ENCODE measurements around the gene ELFN2.

ELFN2 gene

DNA sequence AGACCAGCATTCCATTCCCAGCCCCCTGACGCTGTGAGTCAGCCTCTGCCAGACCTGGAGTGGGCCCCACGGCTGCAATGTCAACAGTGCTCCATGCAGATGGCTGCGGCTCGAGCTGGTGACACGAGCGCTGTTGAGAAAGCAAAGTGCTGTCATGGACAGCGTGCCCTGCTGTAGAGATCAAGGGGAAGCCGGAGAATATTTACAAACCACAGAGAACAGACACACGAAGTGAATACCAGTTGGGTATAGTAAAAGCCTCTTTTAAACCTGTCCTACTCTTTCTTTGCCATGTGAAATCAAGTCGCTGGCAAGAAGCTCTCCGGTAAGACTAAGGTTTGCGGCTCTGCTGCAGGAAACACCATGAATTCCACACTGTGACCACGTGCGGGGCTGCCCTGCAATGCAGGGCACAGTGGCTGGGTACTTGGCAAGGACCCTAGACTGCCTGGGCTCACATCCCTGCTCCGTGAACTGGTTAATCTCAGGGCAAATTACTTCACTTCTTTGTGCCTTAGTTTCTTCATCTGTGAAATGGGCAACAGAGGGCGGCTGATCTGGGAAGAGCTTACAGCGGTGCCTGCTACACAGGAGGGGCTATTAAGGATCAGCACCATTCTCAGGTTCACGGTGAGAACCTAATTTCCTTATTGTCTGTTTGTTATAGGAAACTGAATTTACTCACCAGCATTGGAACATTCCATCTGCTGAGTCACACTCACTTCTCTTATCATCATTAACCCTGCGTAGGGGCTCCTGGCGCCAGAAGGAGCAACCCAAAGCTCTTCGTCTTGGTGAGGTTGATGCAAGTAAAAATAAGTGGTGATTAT is 27.8 kb upstream of the ELFN2 start:
- DNase-seq (ENCODE audit: low read depth, low spot score): no peak

DNA sequence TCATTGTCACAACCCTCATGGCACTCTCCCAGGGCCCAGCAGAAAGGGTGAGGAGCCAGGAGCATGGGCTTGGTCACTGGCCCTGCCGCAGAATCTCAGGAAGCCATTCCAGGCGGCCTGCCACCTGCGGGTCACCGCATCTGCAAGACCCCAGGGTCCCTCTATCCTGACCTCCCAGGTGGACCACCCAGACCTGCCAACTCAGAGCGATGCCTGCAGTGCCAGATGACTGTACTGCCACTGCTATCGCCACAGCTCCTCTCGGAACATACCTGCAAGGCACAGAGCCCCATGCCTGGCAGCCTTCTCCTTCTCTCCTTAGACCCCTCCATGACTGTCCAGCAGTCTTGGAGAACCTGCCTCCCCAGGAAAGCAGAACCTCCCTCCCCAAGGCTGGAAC is 26.4 kb upstream of the ELFN2 start:
- no peak for DNase-seq (ENCODE audit: low read depth, low spot score)

DNA sequence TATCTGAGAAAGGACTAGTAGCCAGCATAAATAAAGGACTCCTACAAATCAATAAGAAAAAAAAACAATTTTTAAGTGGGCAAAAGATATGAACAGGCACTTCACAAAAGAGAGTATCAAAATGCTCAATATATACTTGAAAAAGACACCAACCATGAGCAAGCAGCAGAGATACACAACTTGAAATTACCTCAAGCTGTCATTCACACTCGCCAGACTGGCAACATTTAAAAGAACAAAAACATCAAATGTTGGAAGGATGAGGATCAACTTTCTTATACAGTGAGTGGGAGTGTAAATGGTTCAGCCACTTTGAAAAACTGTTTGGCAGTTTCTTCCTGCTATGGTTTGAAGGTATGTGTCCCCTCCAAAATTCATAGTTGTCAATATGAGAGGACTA is 23.9 kb upstream of the ELFN2 start:
- no peak for DNase-seq (ENCODE audit: low read depth, low spot score)

DNA sequence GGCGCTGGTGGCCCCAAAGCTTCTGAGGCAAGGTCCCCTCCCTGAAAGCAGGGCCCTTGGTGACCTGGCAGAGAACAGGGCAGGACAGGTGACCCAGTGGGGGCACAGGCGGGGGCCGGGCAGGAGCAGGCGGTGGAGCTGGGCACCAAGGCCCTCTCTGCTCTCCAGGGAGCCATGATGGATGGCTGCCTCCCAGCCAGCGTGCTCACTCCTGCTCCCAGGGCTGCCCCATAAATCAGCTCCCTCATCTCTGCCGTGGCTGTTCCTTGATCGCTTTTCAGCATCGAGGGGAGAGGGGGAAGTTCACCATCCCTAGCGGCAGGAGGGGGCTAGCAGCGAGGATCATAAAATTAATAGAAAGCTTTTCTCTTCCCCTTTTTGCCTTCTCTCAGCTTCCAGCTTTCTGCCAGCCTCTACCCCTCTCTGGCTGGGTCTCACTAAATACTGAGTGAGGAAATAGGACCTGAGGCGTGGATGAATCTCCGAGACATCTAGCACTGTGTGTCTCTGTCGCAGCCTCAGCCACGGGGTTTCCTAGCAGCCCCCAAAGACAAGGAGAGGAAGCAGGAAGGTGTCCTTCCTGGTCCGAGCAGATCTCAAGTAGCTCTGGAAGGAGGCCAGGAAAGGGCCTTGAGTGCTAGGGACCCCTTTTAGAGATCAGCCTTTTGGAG is 22.2 kb upstream of the ELFN2 start:
- DNase-seq (ENCODE audit: low read depth, low spot score): no peak

DNA sequence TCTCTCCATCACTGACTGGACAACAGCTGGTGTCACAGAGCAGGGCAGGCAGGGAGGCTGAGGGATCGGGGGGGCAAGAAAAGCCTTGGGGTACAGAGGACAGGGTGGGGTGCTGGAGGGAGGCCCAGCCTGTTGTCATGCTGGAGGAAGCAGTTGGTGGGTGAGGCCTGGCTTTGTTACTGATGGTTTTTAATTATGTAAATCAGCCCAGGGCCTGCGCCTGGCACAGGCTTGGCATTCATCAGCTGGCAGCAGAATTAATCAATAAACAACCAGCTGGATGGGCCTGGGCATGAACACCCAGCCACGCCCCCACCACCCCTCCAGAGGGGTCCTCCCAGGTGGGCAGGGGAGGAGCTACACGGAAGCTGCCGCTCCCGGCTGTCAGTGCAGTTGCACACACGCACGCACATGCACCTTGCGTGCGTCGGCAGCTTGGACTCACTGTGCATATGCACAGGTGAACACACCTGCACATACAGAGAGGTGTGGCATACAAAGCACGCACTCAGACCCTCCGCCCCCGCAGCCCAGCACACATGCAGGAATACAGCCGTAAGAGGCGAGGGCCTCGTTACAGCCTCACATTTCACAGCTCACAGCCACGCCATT is 21.3 kb upstream of the ELFN2 start:
- no peak for DNase-seq (ENCODE audit: low read depth, low spot score)

DNA sequence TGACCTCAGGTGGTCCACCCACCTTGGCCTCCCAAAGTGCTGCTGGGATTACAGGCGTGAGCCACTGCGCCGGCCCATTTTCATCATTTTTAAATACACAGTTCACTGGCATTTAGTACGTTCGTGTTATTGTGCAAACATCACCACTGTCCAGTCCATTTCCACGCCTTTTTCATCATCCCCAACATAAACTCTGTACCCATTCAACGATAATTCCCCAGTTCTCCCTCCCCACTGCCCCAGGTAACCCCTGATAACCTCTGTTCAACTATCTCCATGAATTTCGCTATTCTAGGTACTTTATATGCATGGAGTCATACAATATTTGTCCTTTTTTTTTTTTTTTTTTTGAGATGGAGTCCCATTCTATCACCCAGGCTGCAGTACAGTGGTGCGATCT is 18.2 kb upstream of the ELFN2 start:
- no peak for DNase-seq (ENCODE audit: low read depth, low spot score)

DNA sequence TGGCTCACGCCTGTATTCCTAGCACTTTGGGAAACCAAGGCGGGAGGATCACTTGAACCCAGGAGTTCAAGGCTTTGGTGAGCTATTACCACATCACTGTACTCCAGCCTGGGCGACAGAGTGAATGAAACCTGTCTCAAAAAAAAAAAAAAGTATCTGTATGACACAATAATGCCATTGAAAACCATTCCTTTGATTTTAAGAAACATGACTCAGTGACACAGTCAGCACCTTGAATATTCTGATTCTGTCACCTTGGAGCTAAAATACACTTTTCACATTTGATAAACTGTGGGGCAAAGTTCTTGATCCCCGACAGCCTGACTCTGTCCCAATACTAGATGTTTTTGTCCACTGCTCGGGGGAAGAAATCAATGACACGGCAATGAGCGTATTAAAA is 16.7 kb upstream of the ELFN2 start:
- DNase-seq (ENCODE audit: low read depth, low spot score): no peak

DNA sequence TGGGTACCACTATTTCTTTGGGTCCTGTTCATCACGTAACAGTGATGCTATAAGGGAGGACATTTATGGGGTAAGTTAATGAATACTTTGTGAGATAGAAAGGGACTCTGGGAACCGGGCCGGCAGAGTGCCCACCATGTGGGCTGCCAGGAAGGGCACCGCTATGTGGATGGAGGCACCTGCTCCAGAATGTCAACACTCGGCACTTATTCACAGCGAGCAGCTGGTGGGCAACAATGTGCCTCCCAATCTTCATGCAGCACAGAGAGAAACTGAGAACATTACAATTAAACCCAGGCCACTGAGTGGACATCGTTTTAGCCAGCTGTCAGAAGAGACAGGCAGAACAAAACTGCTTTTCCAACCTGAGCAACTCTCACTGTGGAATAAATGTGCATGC is 15.8 kb upstream of the ELFN2 start:
- no peak for DNase-seq (ENCODE audit: low read depth, low spot score)

DNA sequence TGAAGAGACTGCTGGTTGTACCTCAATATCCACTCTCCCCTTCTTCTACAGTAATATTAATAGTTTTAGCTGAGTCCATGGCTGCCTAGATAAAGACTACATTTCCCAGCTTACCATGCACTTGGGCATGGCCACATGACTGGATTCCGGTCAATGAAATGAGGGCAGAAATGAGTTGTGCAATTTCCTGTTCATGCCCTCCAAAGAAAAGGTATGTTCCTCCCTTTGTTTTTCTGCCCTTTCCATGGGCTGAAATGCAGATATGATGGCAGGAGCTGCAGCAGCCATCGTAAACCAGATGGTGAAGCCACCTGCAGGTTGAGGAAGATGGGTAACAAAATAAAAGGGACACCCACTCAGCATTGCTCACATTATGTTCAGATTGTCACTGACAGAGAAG is 15.3 kb upstream of the ELFN2 start:
- DNase-seq (ENCODE audit: low read depth, low spot score): no peak

DNA sequence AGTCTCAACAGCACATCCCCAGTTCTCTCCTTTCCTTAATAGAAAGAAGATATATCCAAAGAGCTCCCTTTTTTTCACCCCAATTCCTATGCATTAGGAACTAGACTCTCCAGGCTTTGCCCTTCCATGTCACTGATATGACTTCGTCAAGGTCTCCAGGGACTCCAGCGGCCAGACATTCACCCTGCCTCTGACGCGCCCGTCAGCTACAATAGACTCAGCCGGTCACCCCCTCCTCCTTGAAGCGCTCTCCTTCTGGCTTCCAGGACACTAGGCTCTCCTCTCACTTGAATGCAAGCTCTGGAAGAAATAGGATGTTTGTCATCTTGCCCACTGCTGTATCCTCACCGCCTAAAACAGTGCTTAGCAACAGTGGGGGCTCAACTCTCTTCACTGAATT is 14.9 kb upstream of the ELFN2 start:
- DNase-seq (ENCODE audit: low read depth, low spot score): no peak

DNA sequence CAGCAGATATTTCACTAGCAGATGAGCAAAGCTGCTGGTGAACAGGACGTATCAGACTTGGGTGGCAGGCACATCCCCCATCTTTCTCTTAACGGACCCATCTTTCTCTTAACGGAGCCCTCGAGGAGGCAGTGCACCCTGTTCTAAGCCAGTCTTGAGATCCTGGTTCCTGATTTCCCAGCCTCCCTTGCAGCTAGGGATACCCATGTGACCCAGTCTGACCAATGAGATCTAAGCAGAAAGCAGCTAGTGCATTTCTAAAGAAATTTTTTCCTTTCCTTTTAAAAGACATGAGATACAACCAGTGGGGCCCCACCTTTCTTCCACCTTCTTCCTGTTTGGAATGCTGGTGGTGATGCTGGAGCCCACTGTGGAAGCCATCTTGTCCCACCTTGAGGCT is 13.6 kb upstream of the ELFN2 start:
- DNase-seq (ENCODE audit: low read depth, low spot score): no peak

DNA sequence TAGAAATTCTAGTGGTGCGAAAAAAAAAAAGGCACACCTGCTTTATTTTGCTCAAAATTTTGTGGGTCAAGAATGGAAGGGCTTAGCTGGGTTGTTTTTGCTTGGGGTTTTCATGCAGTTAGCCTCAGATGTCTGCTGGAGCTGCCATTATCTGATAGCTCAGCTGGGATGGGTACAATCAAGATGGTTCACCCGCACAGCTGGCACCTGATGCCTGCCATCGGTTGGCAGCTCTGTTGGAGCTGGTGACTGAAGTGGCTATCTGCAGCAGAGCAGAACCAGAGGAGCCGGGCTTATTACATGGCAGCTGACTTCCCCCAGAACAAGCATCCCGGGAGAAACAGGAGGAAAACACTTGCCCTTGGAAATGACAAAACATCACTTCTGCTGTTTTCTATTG is 12.1 kb upstream of the ELFN2 start:
- DNase-seq (ENCODE audit: low read depth, low spot score): no peak

DNA sequence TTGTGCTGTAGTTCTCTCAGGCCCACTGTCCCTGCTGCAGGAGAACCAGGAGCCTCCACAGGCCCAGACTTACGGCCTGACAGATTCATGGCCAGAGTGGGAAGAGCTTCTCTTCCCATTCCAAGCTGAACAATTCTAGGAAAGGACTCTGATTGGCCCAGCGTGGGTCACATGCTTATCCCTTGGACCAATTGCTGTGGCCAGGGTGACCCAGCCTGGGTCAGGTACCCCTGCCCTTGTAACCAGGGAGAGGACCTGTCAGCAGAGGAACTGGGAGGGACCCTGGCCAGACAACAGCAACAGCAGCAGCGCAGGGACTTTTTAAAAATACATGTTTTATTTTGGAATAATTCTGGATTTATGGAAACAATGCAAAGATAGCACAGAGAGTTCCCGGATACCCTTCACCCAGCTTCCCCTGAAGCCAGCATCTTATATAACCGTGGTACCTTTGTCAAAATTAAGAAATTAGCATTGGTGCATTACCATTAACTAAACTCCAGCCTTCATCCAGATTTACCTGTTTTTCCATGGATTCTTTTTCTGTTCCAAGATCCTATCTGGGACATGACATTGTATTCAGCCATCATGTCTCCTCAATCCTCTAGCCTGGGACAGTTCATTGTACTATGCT is 8.8 kb upstream of the ELFN2 start:
- no peak for DNase-seq (ENCODE audit: low read depth, low spot score)

DNA sequence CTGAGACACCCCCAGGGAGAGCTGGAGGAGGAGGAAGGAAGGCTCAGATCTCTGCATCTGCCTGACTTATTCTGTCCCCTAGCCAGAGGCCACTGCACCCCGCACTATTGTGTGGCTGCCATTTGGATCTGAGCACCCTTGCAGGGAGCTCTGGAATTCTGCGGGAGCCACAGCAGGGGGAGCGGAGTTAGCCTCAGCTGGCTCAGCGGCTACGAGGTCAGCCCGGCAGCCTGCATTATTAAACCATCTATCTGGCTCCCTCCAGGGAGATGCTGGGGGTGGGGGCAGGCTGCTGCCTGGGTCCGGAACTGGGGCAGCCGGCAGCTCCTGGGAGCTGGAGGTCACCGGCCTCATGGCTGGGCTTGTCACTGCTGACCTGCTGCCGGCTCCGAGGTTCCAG is 6.5 kb upstream of the ELFN2 start:
- DNase-seq (ENCODE audit: low read depth, low spot score): no peak

DNA sequence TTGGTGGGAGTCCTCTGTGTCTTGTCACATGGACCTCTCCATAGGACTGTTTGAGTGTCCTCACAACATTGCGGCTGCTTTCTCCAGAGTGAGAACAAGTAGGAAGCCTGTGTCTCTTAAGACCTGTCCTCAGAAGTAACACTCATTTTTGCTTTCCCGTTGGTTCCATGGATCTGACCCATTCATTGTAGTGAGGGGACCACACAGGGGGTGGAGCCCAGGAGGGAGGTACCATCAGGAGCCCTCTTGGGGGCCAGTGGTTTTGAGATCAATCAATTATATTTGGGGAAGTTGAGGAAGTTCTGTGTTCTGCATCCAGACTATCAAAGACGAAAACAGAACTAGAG is 5.4 kb upstream of the ELFN2 start:
- no peak for DNase-seq (ENCODE audit: low read depth, low spot score)

DNA sequence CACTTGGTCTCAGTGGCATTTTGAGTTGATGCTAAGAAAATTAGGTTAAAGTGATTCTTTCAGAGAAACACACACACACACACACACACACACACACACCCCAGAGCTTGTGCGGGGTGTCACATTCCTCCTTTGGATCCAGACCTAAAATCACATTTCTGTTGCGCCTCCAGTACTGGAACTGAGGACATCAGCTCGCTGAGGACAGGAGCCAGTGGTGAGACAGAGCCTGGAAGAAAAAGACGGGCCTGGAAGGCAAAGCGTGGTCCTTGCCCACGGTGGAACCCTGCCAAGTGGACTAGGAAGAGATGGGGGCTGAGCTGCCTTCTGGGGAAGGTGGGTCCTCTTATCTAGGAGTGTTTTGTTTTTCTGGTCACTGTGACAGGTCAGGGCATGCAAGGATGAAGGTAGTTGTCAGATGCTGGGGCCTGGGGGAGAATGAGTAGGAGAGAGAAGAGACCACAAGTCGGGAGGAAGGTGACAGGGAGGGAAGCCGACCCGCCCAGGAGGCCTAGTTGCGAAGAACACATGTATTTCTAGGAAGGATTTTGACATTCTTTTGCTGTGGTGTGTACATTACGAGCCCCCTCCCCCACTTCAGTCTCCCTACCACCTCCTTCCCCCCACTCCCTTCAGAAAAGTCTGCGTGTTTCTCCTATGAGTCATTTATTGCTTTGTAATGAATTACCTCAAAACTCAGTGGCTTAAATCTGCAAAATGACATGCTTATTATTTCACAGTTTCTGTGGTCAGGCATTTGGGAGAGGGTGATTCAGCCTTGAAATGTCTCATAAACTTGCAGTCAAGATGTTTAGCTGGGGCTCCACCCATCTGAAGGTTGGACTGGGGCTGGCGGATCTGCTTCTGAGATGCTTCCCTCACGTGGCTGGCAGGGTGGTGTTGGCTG is 4.8 kb upstream of the ELFN2 start:
- DNase-seq (ENCODE audit: low read depth, low spot score): no peak

DNA sequence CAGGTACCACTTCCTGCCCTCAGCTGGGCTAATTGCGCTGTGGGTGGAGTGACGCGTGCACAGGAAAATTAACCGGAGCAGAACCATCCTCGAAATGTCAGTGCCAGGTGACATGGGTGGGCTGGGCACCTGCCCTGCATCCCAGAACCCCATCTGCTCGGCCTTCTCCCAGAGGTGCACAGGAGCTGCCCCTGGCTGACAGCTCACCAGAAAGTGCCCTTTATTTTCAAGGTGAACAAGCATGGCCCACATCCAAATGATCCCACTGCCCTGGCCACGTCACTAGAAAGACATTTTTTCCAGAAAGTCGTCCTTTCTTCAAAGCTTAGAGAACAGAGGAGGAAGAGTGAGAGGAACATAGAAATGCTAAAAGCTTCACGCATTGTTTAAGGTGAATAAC is 4.1 kb upstream of the ELFN2 start:
- DNase-seq (ENCODE audit: low read depth, low spot score): no peak

DNA sequence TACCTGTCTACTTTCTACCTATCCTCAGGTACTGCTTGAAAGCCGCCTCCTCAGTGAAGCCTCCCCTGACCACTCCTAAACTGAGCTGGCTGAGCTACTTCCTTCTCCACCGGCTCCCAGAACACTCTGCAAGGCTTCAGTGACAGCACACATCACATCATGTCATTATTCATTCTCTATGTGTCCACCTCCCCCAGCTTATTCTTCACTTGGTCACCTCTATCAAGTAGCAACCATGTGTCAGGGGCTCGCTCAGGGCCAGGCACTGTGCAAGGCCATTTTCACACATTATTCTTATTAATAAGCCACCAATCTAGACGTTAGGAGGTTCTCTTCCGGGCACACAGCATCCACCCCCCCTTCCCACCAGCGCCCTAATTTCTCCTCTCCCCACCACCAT is 3.7 kb upstream of the ELFN2 start:
- no peak for DNase-seq (ENCODE audit: low read depth, low spot score)

DNA sequence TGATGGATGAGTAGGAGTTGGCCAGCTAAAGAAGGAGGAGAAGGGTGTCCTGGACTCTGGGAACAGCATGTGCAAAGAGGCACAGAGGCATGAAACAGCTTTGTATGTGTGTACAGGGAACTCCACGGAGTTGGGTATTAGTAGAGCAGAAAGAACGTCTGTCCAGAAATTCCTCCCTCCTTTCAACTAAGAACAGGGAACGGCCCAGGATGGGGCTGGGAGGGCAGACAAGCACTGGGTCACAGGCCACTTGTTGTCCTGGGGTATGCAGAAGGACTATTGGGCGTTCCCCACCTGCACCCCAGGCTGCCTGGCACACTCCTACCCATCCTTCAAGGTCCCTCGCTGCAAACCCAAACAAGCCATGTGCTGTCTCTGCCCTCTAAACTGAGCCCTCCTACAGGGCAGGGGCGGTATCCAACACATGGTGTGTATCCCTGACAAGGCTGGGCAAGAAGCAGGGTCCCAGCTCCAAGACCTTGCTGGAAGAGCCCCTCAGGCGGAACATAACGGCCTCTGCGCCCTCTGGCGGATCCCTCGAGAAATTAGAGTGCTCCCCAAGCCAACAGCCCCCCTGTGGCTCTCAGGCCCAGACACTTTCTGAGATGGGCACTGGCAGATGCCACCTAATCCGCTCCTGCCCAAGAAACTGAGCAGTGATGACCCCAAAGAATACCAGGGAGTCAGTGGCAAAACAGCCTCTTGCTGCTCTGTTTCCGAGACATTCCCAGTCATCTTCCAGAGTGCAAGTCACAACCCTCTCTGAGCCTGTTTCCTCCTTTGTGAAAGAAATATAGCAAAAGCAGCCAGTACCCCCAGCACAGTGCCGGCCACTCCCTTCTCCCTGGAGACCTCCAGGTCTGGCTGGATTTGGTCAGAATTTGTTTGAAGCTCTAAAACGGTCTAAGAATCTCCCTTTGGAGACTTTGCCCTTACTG is 1.6 kb upstream of the ELFN2 start:
- peak; percentile 21 for DNase-seq (ENCODE audit: low read depth, low spot score)
